NCI-H460 (cell line): ENCODE measurements around the gene SLC25A21. TPM values are rescaled to one million over a fixed set of nuclear protein-coding genes. Genes with fewer than 3 reads are reported as not detected.

Experiments
- DNase-seq: peaks from one replicate; pipeline ENCODE4 v3.0.0-alpha.2; 2016; ENCODE audit warnings: low read depth; ENCODE audit errors: extremely low read depth
- total RNA-seq: library from RNA; depleted of rRNA; stranded (reverse); fragments of >200 nt; shearing (Covaris generic); gene quantifications from 2 replicates; pipeline ENCODE4 v1.2.3, GENCODE V29; 2014

The SLC25A21 gene
- total RNA-seq, 1 experiment from 2014 or later = 1.7 TPM

DNA sequence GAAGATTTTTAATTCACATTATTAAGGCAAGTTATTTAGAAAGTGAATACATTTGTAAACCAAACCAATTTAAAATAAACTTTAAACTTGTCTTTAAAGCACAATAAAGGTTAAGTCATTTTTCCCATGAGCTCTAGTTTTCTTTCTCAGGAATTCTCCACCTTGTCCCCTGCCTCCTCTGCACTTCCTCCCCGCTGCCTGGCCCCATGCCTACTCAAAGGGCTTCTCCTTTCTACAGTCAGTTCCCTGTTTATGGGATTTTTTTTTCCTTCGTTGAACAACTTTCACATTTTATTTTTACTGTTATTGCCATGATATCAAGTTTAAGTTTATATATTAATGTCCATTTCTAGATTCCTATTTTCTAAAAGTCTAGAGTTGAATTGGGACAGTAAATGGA, 223.0 kb downstream of the SLC25A21 start:
- no peak for DNase-seq

DNA sequence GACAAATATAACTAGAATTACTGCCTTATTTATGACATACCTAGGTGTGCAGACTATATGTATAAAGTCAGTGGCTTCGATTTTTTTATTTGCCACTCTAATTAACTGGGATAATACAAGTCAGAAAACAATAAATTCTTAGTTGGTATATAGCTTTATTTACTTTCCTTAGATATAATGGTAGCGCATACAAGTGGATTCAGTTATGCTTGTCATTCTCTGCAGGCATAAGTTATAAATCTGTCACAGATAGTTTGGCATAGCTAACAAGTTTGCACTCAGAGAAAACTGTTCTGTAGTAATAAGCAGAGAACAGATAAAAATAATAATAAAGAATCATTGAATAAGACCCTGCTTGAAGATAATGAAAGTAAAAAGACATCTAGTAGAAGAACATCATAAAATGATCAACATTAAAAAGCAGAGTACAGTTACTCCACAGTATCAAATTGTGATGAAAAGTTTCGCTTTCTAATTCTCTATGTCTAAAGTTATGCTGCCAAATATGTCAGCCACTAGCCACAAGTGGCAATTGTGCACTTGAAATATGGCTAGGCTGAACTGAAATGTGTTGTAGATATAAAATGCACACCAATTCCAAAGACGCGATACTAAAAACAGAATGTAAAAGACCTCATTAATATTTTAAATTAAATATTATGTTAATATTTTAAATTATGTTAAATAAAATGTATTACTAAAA, 224.1 kb downstream of the SLC25A21 start:
- DNase-seq = no peak

DNA sequence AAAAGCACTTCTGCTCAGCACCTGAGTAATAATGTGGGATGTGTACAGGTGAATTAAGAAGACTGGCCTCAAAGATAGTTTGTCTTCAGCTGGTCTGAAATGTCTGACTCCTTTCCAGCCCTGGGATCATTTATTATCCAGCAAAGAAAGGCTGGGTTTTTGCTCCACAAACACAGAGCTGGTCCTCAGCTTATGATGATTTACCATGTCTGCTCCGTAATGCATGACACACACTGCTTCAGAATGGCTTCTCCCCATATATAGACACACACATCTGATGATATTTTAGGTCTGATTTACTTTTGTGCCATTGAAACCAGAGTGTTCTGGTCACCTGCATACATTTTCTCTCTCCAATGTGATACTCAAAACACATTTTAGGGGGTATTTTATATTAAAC, 225.0 kb downstream of the SLC25A21 start:
- no peak for DNase-seq

DNA sequence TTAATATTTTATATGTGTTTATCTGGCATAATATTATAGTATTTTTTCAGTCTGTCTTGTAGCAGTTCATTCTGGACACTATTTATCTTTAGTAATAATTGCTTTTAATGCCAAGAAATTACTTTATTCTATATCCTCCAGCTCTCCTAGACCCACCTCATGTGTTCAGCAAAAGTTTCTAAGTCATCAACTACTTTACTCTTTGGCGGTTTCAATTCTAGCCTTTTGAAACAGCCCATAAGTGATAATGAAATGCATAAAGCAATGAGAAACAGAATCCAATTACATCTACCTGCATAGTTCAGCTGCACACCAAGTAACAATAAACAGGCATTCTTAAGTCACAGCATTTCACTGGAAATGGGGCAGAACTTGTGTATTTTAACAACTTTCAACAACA, 225.5 kb downstream of the SLC25A21 start:
- no peak for DNase-seq

DNA sequence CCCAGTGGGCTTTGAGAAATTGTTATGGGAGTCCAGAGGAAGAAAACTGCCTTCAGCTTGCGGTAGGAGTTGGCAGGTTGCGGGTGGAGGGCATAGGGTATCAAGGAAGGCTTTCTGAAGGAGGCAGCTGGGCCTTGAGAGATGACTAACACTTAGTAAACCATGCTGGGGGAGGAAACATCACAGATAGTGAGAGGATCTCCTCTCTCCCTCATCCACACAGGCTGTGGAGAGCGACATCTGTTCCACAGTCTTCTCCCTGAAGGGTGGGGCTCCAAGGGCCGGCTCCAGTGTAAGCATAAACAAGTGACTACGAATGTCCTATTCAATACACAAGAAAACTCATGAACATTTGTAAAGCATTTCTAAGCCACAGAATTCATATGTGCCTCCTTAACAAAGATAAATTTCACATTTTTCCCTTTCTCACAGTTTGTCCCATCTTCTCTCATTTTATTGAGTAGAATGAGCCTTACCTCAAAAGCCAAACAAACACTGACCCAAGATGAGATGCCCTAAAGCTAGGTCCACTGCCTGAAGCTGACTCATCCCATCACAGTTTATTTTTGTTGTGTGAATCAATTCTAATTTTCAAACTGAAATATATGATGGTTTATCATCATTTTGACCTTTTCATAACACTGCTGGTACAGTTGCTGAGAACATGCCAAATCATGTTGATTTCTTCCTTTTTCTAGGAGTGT, 227.9 kb downstream of the SLC25A21 start:
- peak; percentile 24 for DNase-seq

DNA sequence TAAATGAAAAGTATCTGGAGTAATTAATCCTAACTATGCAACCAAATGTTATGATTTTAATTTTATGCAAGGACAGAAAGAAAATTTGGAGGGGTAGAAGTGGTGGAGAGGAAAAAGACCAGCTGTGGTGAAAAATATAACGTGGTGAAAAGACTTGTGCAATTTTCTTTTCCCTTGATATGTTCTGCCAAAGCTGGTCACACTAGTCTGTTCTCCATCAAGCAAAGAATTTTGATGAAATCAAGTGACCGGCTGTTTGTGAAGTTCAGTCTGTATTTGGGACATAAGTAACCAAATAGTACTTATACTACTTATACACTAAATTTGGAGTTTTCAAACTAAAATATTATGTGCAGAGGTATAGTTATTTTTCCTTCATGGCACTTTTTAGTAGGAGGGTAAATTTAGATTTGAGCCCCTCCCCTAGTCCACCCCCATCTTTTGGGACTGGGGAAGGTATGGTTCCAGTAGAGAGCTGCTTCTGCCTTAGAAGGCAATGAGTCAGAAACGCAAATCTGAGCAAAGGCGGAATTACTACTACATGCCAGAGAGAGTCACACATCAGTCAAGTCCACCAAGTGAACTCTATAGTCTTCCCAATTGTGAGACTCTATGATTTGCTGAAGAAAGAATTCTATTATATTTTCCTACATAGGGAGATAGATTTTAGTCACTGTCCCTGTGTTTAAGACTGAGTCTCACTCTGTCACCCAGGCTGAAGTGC, 229.7 kb downstream of the SLC25A21 start:
- no peak for DNase-seq

DNA sequence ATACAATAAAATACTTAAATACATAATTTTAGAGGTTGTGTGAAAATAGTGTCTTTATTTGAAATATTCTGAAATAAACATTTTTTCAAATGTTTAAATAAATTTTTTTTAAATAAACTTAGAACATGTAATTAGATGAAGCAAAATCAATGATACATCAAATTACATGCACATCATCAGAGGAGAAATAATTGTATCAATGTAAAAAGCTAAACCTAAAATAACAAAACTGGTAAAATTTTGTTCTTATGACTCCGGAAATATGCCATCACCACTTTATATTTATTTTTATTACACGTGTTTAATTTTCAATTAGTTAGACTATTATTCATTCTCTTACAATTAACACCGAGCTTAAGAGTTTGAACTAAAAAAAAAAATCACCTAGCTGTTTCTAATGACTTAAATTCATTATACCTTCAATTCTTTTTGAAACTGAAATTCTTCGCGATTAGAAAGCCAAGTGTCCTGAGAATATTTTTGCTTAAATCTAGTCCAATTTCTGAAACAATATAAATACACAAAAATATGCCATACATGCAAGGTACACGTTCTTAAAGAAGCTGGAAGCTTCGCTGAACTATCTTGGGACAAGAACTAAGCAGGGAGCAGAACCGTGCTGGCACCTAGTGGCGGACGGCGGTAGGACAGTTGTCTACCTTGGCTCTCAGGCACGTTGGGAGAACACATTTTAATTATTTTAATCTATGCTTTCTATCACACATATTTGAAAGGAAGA, 230.5 kb downstream of the SLC25A21 start:
- DNase-seq = peak; percentile 71

DNA sequence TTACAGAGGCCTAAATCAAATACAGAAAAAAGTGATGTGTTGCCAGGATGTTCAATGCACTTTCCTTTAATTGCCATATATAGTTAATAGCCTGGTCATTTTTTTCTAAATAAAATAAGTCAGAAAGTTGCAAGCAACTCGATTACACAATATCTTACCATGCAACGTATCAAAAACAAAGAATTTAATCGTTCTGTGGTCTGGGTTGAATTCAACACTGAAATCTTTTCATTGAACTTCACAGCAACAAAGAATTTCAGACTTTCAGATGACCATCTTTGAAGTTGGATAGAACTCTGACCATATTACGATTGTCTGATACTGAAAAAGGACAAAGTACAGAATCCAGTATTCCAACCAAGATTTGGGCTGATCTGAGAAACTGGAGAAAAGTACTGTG, 231.9 kb downstream of the SLC25A21 start:
- DNase-seq = no peak

DNA sequence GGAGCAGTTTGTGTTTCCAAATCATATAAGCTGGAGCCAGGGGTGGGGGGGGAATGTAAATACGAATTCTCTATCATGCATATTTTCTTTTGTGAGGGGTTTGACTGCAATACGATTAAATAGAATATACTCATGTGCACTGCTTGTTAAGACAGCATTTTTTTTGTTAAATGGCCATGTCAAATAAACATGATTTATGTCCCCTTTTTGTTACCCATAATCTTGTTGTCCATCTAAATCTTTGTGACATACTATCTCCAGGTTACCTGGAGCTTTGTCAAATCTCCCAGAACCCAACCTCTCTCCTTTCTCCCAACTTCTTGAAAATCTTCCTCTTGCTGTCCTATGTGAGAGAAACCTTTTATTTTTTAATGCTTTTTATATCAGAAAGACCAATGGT, 233.1 kb downstream of the SLC25A21 start:
- no peak for DNase-seq

DNA sequence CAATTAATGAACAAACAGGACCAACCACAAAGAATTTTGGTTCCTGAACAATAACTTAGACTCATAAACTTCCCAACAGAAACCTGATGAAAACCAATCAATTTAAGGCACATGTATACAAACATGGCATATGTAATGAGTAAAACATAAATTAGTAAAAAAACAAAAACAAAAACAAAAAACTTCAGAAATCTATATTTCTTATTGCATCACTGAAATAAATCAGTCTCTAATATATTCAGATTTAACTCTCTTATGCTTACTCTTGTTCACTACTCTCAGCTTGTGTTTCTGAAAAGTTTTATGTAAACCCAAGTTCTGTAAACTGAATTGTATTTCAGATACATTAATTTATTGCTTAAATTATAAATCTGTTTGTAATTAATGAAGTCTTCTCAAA, 233.7 kb downstream of the SLC25A21 start:
- no peak for DNase-seq

DNA sequence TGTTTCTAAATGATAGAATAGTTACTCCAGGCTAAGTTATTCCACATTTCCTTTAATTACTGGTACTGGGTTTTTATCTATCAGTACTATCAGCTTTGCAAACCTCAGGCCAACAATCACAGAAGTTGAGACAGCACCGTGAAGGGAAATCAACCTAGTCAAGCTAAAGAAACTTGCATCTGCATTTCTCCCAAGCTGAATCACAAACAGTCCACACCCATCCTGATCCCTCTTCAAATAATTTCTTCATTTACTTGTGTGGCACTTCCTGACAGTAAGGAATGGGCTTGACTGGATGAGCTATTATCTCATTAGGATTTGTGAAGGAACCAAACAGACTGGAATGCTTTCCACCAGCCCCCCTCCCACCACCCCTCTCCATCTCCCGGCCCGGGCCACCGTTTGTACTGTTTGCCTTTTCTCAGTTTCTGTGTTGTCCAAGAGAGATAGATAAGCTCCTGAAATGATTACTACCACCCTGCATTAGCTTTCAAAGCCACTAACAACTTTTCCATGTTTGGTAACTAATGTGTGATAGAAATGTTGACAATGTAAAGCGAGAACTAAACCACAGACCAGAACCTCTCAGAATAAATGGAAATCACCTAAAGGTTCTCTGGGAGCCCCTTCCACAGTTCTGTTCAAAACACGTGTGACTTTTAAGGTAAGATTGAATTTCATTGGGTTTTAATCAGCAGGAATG, 236.3 kb downstream of the SLC25A21 start:
- peak; percentile 39 for DNase-seq

DNA sequence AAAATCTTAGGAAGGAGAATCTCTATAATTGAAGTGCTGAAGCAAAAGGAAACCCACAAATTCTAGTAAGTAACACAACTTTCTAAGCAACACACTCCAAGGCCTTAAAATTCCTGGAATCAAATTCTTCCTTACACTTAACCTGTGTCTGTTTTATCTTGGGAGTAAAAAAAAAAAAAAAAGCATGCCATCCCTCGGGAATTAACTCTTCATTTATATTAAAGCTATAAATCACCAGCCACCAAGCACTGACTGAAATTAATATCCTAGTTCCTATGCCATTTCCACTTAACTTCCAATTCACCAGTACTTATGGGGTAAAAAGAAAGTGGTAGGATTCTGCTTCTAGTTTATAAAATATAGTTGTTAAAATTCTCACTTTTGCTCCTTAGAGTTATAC, 238.1 kb downstream of the SLC25A21 start:
- DNase-seq = no peak

DNA sequence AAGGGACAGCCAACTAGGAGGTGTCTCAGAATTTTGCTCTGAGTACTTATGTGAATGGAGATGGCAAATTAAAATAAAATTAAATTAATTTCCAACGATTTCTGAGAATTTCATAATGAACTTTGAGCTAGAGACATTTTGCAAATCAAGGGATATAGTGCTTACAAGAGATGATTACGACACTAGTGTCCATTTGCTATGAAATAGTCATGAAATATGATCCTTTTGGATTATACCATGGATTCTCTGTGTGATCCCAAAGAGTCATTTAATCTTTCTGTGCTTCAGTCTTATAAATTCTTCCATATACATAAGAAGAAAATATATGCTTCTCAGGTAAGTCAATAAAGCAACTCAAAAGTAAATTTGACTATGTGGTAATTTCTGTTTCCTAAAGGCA, 240.6 kb downstream of the SLC25A21 start:
- no peak for DNase-seq

DNA sequence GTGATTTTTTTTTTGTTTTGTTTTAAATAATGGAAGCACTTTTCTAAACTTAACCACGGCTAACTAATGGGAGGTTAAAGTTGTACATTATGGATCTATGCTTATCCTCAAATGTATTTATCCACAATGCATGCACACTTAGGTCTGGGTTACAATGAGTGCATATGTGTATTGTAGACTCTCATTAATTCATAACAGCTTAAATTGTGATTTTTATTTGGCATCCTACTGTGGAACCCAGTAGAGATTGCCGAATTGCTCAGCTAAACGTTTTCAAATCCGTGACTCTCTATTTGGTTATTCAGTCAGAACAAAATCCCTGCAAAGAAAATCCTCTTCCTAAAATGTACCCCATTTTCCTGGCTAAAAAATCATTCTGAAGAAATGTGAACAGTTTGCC, 244.0 kb downstream of the SLC25A21 start:
- DNase-seq = no peak

DNA sequence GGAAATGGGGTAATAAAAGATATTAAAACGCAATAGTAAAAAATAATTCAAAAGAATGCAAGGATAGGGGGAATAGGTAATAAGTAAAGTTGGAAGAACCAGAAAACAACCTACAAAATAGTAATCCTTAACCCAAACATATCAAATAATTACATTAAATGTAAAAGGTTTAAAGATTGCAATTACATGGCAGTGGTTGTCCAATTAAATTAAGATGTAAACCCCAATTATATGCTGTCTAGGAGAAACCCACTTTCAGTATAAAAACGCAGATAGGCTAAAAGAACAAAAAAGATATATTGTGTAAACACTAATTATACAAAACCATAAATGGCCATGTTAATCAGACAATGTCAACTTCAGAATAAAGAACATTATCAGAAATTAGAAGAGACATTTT, 247.3 kb downstream of the SLC25A21 start:
- DNase-seq = no peak

DNA sequence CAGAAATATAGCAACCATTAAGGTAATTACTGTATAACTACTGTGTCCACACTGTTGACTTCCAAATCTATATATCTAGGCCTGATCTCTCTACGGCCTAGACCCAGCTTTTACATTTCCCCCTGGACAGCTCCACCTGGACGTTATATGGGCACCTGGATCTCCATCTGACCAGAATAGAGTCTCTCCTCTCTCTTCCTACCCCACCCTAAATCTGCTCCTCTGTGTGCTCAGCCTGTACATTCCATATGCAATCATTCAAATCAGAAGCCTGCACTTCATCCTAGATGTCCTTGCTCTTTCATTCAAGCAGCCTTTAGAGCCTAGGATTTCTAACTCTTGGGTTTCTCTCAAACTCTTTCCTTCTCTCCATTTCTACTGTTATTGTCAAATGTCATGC, 255.7 kb downstream of the SLC25A21 start:
- DNase-seq = no peak

DNA sequence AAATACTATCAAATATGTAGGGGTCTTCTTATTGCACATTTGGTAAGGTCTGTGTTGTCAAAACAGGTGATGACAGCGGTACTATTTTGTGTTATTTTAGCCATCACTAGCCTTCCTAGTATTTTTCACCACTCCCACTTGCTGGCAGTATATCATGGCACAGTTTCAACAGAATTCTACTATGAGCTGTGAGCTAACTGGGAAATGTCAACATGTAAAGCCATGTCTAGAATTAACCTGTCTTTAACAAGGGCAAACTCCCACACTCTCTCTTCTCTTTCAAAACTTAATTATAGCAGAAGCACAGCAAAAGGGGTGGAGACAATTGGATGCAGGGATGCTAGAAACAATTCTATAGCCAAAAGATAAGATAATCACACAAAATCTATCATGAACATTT, 257.3 kb downstream of the SLC25A21 start:
- no peak for DNase-seq

DNA sequence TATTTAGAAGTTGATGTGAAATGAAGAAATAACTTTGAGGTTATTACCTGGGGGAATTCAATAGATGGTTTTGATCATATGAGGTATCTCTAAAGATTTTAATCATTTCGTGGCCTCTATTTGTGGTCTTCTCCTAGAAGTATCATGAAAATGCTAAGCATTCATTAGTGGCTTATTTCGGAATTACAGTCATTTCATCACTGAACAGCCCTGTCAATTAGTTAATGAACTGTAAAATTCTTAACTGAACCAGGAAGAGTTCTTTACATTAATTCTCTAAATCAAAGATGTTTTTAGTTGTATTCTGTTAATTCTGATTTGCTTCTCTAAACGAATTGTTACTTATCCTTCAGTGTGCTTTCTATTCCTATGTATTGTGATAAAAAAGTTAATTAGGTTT, 261.8 kb downstream of the SLC25A21 start:
- DNase-seq = no peak

DNA sequence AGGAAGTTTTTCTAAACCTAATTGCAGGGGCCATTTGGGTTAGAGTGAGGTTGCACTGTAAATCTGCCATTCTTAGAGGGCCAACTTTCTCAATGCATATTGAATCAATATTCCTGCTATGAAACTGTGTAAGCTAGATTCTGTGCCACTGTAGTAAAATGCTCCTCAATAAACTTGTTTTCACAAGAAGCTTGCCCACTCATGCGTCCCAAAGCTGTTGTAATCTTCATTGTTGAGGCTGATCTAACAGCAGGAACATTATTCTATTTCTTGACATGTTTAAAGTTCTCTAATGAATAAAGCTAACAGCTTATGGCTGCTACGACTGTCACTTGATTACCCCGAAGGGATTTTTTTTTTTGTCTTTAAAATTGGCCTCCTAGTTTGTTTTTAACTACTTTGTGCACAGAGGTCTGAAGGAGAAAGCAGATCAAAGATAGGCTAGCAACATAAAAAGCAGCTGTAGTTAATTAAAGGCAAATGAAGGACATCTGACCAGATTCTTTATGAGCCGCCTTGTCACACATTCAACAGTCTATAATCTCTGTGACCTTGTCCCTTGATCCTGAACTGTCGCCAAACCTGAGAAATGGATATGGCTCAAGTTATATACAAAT, 267.0 kb downstream of the SLC25A21 start:
- DNase-seq = no peak

DNA sequence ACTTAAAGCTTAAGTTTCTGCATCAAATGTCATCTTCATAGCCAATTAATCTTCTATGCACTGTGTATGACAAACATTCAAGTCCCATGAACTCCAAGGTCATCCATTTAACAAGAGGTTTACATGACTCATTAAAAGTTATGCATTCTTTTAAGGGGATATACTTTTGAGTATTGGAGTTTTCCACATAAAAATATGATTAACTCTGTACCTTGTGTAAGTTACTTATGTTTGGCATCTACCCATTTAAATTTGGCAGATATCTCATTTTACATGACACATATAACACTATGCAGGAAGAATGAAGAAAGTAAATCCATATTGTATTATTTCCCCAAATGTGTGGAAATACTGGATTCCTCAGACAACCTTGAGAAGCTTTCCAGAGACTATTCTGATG, 270.5 kb downstream of the SLC25A21 start:
- no peak for DNase-seq
